KOPT-K1 (cell line): ENCODE data around the gene DHRSX.

Source experiments
- H3K27ac ChIP-seq: fragments of 200-600 bp; sonication (generic); 2 replicates; pipeline ENCODE4 v1.5.1; 2016; ENCODE audit warnings: antibody characterized with exemption, mild to moderate bottlenecking, low read depth, low read length; ENCODE audit not compliant: poor library complexity, severe bottlenecking
- H3K36me3 ChIP-seq: fragments of 200-600 bp; sonication (generic); 2 replicates; pipeline ENCODE4 v1.5.1; 2017; ENCODE audit warnings: antibody characterized with exemption, mild to moderate bottlenecking, low read length, moderate library complexity; ENCODE audit not compliant: insufficient read depth
- H3K9me3 ChIP-seq: fragments of 200-600 bp; sonication (generic); 2 replicates; pipeline ENCODE4 v1.5.1; 2017; ENCODE audit warnings: antibody characterized with exemption, low read length, mild to moderate bottlenecking; ENCODE audit not compliant: insufficient read depth, poor library complexity, severe bottlenecking

The DHRSX gene

GRCh38 chrX:2449135-2449886 lies 51.5 kb downstream of the DHRSX start:
- H3K36me3 ChIP-seq = 0 out of 2 replicates have a peak, but pooled peaks cover 3% of the 10 kb centered on the region
- no peaks in the 10 kb centered on the region for H3K9me3 ChIP-seq
- no peak overlapping the region for H3K27ac ChIP-seq

- Histone ChIP-seq H3K27ac (no peak overlapping the region), H3K9me3 (no peaks in the 10 kb centered on the region), H3K36me3 (0 out of 2 replicates have a peak, but pooled peaks cover 3% of the 10 kb centered on the region)
Observed at GRCh38 chrX:2447484-2447883, 53.3 kb downstream of the DHRSX start.

GRCh38 chrX:2446815-2447214 lies 54.0 kb downstream of the DHRSX start:
- H3K36me3 ChIP-seq = 0 out of 2 replicates have a peak, but pooled peaks cover 3% of the 10 kb centered on the region
- H3K27ac ChIP-seq = no peak overlapping the region
- no peaks in the 10 kb centered on the region for H3K9me3 ChIP-seq

- Histone ChIP-seq H3K36me3 (0 out of 2 replicates have a peak, but pooled peaks cover 3% of the 10 kb centered on the region), H3K9me3 (no peaks in the 10 kb centered on the region), H3K27ac (no peak overlapping the region)
Observed at GRCh38 chrX:2445662-2446623, 54.8 kb downstream of the DHRSX start.

GRCh38 chrX:2442694-2443093 lies 58.1 kb downstream of the DHRSX start:
- Histone ChIP-seq H3K36me3 (peaks cover 8% of the 10 kb centered on the region; the same call in 1 of the 2 replicates), H3K27ac (no peak overlapping the region), H3K9me3 (peaks cover 6% of the 10 kb centered on the region)

GRCh38 chrX:2441466-2441865 lies 59.3 kb downstream of the DHRSX start:
- peaks cover 6% of the 10 kb centered on the region for H3K9me3 ChIP-seq
- no peak overlapping the region for H3K27ac ChIP-seq
- H3K36me3 ChIP-seq = peaks cover 5% of the 10 kb centered on the region; the same call in 1 of the 2 replicates

- H3K9me3 ChIP-seq = peaks cover 6% of the 10 kb centered on the region
Observed at GRCh38 chrX:2439613-2440012, 61.2 kb downstream of the DHRSX start.

GRCh38 chrX:2435465-2435864 lies 65.3 kb downstream of the DHRSX start:
- peaks cover 6% of the 10 kb centered on the region for H3K9me3 ChIP-seq
- peaks cover 11% of the 10 kb centered on the region; the same call in 1 of the 2 replicates for H3K36me3 ChIP-seq
- no peak overlapping the region for H3K27ac ChIP-seq

More at GRCh38 chrX:2439613-2440012, 61.2 kb downstream of the DHRSX start:
- Histone ChIP-seq H3K27ac (no peak overlapping the region), H3K36me3 (peaks cover 5% of the 10 kb centered on the region; the same call in 1 of the 2 replicates)

GRCh38 chrX:2434270-2435163 lies 66.3 kb downstream of the DHRSX start:
- H3K27ac ChIP-seq = no peak overlapping the region
- H3K36me3 ChIP-seq = peaks cover 7% of the 10 kb centered on the region; the same call in 1 of the 2 replicates

GRCh38 chrX:2432298-2432863 lies 68.4 kb downstream of the DHRSX start:
- Histone ChIP-seq H3K9me3 (no peaks in the 10 kb centered on the region), H3K27ac (no peak overlapping the region), H3K36me3 (peaks cover 6% of the 10 kb centered on the region; the same call in 1 of the 2 replicates)

More at GRCh38 chrX:2434270-2435163, 66.3 kb downstream of the DHRSX start:
- H3K9me3 ChIP-seq = peaks cover under 1% of the 10 kb centered on the region

GRCh38 chrX:2430265-2430825 lies 70.4 kb downstream of the DHRSX start:
- Histone ChIP-seq H3K36me3 (peaks cover 6% of the 10 kb centered on the region; the same call in 1 of the 2 replicates), H3K9me3 (no peaks in the 10 kb centered on the region), H3K27ac (no peak overlapping the region)

GRCh38 chrX:2427737-2428136 lies 73.0 kb downstream of the DHRSX start:
- no peaks in the 10 kb centered on the region for H3K36me3 ChIP-seq
- no peak overlapping the region for H3K27ac ChIP-seq
- no peaks in the 10 kb centered on the region for H3K9me3 ChIP-seq

- Histone ChIP-seq H3K36me3 (no peaks in the 10 kb centered on the region), H3K9me3 (no peaks in the 10 kb centered on the region), H3K27ac (no peak overlapping the region)
Observed at GRCh38 chrX:2427147-2427546, 73.6 kb downstream of the DHRSX start.
